Activated B cell treated with CpG ODN at 0.5 μM for 24 hours (primary cell): ENCODE results near the gene ANKRD11. TPM values are rescaled to one million over a fixed set of nuclear protein-coding genes. Genes with fewer than 3 reads are reported as not detected.
"Not testable (repeated sequence)": the region's sequence is repeated elsewhere in the genome, so short reads cannot be mapped to it uniquely, and the experiment has no call there.

ENCODE experiments used
- ATAC-seq: fragments of 200-7000 bp; cut with Tn5 transposase; one replicate; pipeline ENCODE4 v1.10.0; 2021; ENCODE audit warnings: low read depth, mild to moderate bottlenecking, moderate library complexity
- CTCF ChIA-PET: fragments of 350-600 bp; sonication (Branson Sonifier 250); formaldehyde crosslinking; loops from one replicate; lab custom pipeline; 2021; ENCODE audit warnings: antibody characterized with exemption; lab: Charles Lee
- POLR2A ChIA-PET: fragments of 350-600 bp; sonication (Branson Sonifier 250); formaldehyde crosslinking; loops from one replicate; lab custom pipeline; 2021; ENCODE audit warnings: antibody characterized with exemption; lab: Charles Lee
- DNase-seq: peaks from one replicate; pipeline ENCODE4 v3.0.0; 2022
- H3K27ac Mint-ChIP-seq: one replicate; pipeline ENCODE4 v1.8.0; 2020; ENCODE audit warnings: mixed read lengths
- H3K27me3 Mint-ChIP-seq: one replicate; pipeline ENCODE4 v1.8.0; 2021; ENCODE audit warnings: mixed read lengths
- H3K36me3 Mint-ChIP-seq: one replicate; pipeline ENCODE4 v1.8.0; 2021; ENCODE audit warnings: low read depth, mixed read lengths
- H3K4me1 Mint-ChIP-seq: one replicate; pipeline ENCODE4 v1.8.0; 2021; ENCODE audit warnings: mixed read lengths
- H3K4me3 Mint-ChIP-seq: one replicate; pipeline ENCODE4 v1.8.0; 2020; ENCODE audit warnings: mild to moderate bottlenecking, mixed read lengths
- H3K9me3 Mint-ChIP-seq: one replicate; pipeline ENCODE4 v1.8.0; 2020; ENCODE audit warnings: mixed read lengths
- intact Hi-C: fragments of 100-400 bp; cut with micrococcal nuclease; formaldehyde crosslinking; loops from one replicate; pipeline ENCODE4 v1.15.1; 2024
- total RNA-seq: library from RNA; stranded (reverse); gene quantifications from 2 replicates; pipeline ENCODE4 v1.2.3, GENCODE V29; 2022
- TF ChIP-seq, protein P1 (sequence below): fragments of 200-600 bp; IDR thresholded peaks from one replicate; pipeline ENCODE4 v1.8.0; 2022; ENCODE audit warnings: antibody characterized with exemption, mild to moderate bottlenecking

ANKRD11 gene
- total RNA-seq, 1 donor from 2014 or later: 243 TPM

DNA sequence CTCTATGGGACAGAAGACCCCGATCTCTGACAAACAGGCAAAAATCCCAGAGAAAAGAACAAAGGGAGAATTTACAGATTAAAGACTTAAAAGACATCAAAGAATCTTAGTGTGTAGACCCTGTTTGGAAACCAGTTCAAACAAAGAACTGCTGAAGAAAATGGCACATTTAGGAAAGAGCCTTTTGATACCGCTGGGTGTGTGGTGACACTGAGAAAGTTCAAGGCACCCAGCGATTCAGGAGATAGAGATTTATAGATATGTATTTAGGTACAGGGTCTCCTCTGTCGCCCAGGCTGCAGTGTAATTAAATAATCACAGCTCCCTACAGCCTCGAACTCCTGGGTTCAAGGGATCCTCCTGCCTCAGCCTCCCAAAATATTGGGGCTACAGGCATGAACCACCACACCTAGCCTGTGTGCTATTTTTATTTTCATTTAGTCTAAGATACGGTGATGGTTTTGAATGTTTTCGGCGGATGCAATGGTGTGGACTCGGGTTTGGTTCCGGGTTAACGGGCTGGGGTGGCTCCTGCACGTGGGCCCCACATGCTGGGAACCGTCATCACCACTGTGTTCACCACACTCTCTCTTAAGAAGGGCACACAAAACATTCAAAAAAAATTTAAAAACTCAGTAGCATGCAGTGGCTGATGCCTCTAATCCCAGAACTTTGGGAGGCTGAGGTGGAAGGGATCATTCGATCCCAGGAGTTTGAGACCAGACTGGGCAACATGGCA lies 158.8 kb downstream of the ANKRD11 start:
- no peak for ATAC-seq

DNA sequence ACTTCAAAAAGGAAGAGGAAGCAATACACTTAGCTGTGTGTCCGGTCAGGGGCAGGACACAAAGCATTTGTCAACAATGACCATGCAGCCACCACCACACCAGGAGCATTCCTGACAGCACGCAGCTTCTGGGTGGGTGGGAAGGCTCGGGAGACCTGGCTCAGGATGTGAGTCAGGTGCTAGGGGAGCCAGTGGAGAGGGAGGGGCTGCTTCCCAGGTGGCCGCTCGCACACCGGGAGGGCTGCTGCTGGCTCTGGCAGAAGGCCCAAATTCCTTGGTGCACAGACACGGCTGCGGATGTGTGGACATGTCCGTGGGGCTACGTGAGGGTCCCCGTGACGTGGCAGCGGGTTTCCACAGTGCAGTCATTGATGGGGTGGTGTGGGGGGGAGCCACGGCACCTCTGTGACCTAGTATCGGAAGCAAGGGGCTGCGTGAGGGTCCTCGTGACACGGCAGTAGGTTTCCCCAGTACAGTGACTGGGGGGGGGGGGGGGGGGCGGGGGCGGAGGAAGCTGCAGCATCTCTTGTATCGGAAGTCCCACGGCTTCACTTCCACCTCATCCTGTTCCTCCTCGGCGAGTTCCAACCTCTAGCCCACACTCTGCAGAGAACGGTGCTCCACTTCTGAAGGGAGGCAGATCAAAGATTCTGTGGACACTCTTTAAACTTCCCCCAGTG lies 160.0 kb downstream of the ANKRD11 start:
- ChIA-PET POLR2A (interaction anchor here (0.5 to 0.6 kb wide), 2 partner anchors 8 to 159 kb away, joined by 5 to 6 read pairs; no protein-coding TSS in a partner anchor), CTCF (no interaction called here)
- DNase-seq: no peak
- Mint-ChIP-seq H3K9me3 (no peaks in the 10 kb centered on the region), H3K27ac (no peak overlapping the region), H3K36me3 (peaks cover 12% of the 10 kb centered on the region), H3K27me3 (no peaks in the 10 kb centered on the region), H3K4me3 (no peak overlapping the region), H3K4me1 (peaks cover 68% of the 10 kb centered on the region)
- ATAC-seq: no peak
- TF ChIP-seq, protein P1, sequence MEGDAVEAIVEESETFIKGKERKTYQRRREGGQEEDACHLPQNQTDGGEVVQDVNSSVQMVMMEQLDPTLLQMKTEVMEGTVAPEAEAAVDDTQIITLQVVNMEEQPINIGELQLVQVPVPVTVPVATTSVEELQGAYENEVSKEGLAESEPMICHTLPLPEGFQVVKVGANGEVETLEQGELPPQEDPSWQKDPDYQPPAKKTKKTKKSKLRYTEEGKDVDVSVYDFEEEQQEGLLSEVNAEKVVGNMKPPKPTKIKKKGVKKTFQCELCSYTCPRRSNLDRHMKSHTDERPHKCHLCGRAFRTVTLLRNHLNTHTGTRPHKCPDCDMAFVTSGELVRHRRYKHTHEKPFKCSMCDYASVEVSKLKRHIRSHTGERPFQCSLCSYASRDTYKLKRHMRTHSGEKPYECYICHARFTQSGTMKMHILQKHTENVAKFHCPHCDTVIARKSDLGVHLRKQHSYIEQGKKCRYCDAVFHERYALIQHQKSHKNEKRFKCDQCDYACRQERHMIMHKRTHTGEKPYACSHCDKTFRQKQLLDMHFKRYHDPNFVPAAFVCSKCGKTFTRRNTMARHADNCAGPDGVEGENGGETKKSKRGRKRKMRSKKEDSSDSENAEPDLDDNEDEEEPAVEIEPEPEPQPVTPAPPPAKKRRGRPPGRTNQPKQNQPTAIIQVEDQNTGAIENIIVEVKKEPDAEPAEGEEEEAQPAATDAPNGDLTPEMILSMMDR: no peak
- intact Hi-C loops: no loop called here

More for the DNA sequence above, 158.8 kb downstream of the ANKRD11 start:
- no peak overlapping the region for H3K4me3 Mint-ChIP-seq
- no peak overlapping the region for H3K27ac Mint-ChIP-seq
- H3K4me1 Mint-ChIP-seq: peaks cover 68% of the 10 kb centered on the region
- TF ChIP-seq, protein P1: no peak
- ChIA-PET CTCF (no interaction called here), POLR2A (no interaction called here)
- H3K27me3 Mint-ChIP-seq: no peaks in the 10 kb centered on the region
- intact Hi-C loops: no loop called here
- no peak for DNase-seq
- H3K9me3 Mint-ChIP-seq: no peaks in the 10 kb centered on the region
- peaks cover 12% of the 10 kb centered on the region for H3K36me3 Mint-ChIP-seq

DNA sequence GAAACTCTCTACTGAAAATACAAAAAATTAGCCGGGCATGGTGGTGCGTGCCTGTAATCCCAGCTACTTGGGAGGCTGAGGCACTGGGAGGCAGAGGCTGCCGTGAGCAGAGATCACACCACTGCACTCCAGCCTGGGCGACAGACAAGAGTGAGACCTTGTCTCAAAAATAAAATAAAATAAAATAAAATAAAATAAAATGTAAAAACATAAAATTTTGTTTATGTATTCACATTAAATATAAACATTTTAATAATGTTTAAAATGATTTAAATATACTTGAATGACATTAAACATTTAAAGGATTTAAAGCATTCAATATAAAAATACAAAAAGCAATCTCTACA lies 160.6 kb downstream of the ANKRD11 start:
- H3K9me3 Mint-ChIP-seq, H3K4me3 Mint-ChIP-seq, ATAC-seq, H3K27ac Mint-ChIP-seq, DNase-seq, H3K27me3 Mint-ChIP-seq, CTCF ChIA-PET: not testable (repeated sequence)
- peaks cover 68% of the 10 kb centered on the region for H3K4me1 Mint-ChIP-seq
- peaks cover 12% of the 10 kb centered on the region for H3K36me3 Mint-ChIP-seq
- POLR2A ChIA-PET: interaction anchor here (0.5 to 1.0 kb wide), 2 partner anchors 9 to 158 kb away, joined by 3 to 5 read pairs; no protein-coding TSS in a partner anchor
- intact Hi-C loops: loop anchor here (5.0 kb wide), 1 partner anchor 32 kb away; no protein-coding TSS in a partner anchor

DNA sequence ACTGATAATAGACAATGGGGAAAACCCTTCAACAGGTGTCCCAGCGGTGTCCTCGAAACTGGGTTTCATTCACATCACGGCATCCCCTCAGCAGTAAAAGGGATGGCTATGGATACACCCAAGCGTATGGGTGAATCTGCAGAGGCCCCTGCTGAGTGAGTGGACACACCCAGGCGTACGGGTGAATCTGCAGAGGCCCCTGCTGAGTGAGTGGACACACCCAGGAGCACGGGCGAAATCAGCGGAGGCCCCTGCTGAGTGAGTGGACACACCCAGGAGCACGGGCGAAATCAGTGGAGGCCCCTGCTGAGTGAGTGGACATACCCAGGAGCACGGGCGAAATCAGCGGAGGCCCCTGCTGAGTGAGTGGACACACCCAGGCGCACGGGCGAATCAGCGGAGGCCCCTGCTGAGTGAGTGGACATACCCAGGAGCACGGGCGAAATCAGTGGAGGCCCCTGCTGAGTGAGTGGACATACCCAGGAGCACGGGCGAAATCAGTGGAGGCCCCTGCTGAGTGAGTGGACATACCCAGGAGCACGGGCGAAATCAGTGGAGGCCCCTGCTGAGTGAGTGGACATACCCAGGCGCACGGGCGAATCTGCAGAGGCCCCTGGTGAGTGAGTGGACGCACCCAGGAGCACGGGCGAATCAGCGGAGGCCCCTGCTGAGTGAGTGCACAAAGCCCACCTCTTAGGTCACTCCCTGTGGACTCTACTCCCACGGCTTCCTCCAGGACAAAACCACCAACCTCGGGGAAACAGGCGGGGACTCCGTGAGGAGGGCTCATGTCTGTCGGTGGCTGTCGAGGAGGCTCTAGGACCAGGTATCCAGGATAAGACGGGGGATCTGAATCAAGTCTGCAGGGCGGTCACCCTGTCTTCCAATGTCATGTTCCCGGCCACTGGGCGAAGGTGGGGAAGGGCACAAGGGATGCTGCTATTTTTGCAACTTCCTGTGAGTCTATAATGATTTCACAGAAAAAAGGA lies 161.7 kb downstream of the ANKRD11 start:
- H3K27me3 Mint-ChIP-seq, H3K9me3 Mint-ChIP-seq, CTCF ChIA-PET, H3K27ac Mint-ChIP-seq, DNase-seq, ATAC-seq, H3K4me3 Mint-ChIP-seq: not testable (repeated sequence)
- peaks cover 69% of the 10 kb centered on the region for H3K4me1 Mint-ChIP-seq
- intact Hi-C loops: loop anchor here (5.0 kb wide), 1 partner anchor 34 kb away; no protein-coding TSS in a partner anchor
- POLR2A ChIA-PET: interaction anchor here (1.0 kb wide), 1 partner anchor 159 kb away, joined by 3 read pairs; no protein-coding TSS in a partner anchor
- H3K36me3 Mint-ChIP-seq: peaks cover 18% of the 10 kb centered on the region

DNA sequence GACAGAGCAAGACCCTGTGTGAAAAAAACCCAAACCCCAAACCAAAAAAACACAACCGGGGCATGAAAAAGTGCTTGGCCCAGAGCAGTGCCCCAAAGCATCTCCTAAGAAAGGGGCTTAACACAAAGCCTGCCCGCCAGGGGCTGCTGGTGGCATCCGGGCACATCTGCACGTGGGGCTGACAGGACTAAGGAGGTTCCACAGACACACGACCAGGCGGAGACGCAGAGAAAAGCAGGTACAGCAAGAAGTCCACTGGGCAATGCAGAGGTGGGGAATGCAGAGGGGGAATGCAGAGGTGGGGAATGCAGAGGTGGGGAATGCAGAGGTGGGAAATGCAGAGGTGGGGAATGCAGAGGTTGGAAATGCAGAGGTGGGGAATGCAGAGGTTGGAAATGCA lies 163.6 kb downstream of the ANKRD11 start:
- ATAC-seq (no peak), DNase-seq (no peak)
- POLR2A ChIA-PET: no interaction called here
- intact Hi-C loops: loop anchor here (5.0 kb wide), 1 partner anchor 36 kb away; no protein-coding TSS in a partner anchor
- Mint-ChIP-seq H3K4me1 (peaks cover 74% of the 10 kb centered on the region), H3K9me3 (no peaks in the 10 kb centered on the region), H3K27me3 (no peaks in the 10 kb centered on the region), H3K4me3 (no peak overlapping the region), H3K36me3 (peaks cover 27% of the 10 kb centered on the region), H3K27ac (no peak overlapping the region)
- TF ChIP-seq, protein P1: no peak
- CTCF ChIA-PET: interaction anchor here (0.6 kb wide), 1 partner anchor 188 kb away, joined by 4 read pairs; no protein-coding TSS in a partner anchor
